Mesenteric fat pad (tissue), 1 donor: Measurements from ENCODE around the gene TENT4A. TPM values are rescaled to one million over a fixed set of nuclear protein-coding genes. Genes with fewer than 3 reads are reported as not detected.

ENCODE experiments used
- DNase-seq: peaks from one replicate; pipeline ENCODE4 v3.0.0-alpha.2; 2020; ENCODE audit warnings: low spot score
- total RNA-seq: library from RNA; stranded (reverse); fragmentation: NEBNext Ultra II Directional; extraction: Animal tissue kit (Norgen Biotek cat#: 25700); gene quantifications from one replicate; pipeline ENCODE4 v1.2.1, GENCODE V29; 2021
- donor health status: DM: yes; HTN: yes; CAD: no.

TENT4A gene
- total RNA-seq, 1 donor from 2014 or later: 29.8 TPM

DNA sequence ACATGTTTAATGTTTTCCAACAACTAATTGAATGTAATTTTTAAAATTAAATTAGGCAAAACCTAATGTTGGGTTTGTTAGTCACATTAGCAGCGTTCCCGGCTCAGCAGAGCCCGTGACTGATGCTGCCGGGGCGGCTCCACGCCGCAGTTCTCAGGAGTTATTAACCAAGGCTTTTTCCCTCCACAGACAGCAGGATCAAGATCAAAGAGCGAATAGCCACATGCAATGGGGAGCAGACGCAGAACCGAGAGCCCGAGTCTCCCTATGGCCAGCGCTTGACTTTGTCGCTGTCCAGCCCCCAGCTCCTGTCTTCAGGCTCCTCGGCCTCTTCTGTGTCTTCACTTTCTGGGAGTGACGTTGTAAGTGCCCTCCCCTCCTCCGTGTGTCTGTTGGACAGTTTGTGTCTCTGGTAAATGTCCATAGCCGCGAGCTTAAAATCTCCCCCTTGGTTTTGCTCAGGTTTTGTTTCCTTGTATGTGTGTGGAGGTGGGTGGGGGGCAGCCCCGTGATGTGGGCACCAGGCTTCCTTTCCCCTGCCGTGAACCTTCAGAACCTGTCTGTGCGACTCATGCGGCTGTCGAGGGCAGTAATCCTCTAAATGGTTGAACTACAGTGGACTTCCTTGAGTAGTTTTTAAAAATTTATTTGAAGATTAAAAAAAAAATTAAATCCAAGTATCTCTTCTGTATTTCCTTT is 37.1 kb downstream of the TENT4A start:
- peak; percentile 47 for DNase-seq

- peak; percentile 81 for DNase-seq
These were observed 37.9 kb downstream of the TENT4A start for GRCh38 chr5:6750951-6751685.

DNA sequence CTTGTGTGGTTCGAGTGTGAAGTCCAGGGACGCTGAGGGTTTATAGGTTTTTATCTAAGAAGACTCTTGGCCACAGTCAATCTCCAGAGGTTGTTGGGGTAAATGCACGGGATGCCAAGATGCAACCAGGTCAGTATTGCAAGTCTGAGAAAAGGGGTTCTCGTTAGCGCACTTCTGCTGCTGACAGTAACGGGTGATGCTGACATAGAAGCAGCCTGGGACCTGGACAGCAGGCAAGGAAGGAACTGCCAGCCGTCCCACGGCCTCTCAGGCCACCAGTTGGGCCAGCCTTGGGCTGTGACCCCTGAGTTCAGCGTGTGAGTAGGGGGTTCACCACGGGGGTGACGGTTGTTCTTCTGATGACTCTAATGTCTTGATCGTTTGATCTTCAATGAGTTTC is 39.0 kb downstream of the TENT4A start:
- DNase-seq: peak; percentile 55

DNA sequence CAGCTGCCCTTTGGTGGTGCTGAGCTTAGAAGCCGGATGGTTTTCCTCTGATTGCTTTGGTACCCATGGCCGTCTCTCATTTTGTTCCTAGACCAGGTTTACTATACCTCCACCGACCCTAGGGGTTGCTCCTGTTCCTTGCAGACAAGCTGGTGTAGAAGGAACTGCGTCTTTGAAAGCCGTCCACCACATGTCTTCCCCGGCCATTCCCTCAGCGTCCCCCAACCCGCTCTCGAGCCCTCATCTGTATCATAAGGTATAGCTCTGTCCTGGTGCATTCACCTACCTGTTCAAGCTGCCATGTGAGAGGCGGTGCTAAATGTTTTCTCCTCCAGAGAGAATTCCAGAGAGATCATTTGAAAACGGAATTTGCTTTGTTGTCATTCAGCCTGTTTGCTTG is 39.5 kb downstream of the TENT4A start:
- peak; percentile 33 for DNase-seq

- peak; percentile 28 for DNase-seq
These were observed 40.6 kb downstream of the TENT4A start for GRCh38 chr5:6753851-6754250.

GRCh38 chr5:6754766-6755165 is 41.5 kb downstream of the TENT4A start:
- DNase-seq: peak; percentile 86

- peak; percentile 26 for DNase-seq
These were observed 42.3 kb downstream of the TENT4A start for GRCh38 chr5:6755519-6755918.

DNA sequence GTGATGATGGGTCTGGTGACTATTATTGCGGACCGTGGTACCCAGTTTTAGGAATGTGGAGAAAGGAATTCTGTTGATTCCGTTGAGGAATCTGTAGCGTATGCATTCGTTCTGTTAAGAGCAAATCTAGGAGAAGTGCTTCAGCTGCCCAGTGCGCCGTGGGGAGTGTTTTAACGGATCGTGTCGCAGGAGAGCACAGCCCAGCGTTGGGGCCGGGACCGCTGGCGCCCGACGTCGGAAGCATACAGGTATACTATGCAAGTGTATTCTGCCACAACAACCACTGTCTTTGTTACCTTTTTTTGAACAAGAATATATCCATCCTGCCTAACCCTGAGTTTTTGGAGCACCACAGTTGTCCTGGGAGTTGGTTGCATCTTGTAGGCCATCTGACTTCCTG is 42.7 kb downstream of the TENT4A start:
- DNase-seq: peak; percentile 41

DNA sequence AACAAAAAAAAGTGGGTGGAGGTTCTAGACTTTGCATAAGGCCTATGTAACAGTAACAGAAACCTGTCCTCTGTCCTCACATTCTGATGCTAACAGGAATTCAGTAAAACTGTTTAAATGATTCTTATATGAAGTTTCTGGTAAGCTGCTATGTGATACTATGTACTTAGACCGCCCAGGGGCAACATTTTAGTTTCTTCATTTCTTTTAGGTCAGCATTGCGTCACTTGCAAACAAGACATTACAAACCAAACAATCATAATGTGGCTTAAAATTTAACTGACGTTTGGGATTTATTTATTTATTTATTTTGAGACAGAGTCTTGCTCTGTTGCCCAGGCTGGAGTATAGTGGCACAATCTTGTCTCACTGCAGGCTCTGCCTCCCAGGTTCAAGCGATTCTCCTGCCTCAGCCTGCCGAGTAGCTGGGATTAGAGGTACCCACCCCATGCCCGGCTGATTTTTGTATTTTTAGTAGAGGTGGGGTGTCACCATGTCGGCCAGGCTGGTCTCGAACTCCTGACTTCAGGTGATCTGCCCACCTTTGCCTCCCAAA is 44.3 kb downstream of the TENT4A start:
- DNase-seq: no peak

DNA sequence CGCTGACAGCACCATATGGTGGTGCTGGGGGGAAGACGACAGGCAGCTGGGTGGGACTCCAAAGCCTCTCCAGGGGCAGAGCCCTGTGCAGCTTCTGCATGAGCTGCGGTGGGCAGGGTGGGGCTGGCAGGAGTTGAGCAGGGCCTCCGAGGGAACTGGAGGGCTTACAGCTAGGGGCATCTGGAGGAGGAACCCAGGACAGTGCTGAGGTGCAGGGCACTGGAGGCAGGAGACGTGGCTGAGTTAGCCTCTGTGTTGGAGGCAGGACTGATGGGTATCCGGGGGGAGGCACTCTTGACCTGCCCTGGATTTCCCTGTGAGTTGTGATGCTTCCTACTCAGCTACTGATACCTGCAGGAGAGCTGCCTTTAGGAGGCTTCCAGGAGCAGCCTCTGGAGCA is 45.0 kb downstream of the TENT4A start:
- DNase-seq: no peak

- no peak for DNase-seq
These were observed 45.5 kb downstream of the TENT4A start for GRCh38 chr5:6758706-6759105.

GRCh38 chr5:6759401-6759800 is 46.2 kb downstream of the TENT4A start:
- DNase-seq: no peak

DNA sequence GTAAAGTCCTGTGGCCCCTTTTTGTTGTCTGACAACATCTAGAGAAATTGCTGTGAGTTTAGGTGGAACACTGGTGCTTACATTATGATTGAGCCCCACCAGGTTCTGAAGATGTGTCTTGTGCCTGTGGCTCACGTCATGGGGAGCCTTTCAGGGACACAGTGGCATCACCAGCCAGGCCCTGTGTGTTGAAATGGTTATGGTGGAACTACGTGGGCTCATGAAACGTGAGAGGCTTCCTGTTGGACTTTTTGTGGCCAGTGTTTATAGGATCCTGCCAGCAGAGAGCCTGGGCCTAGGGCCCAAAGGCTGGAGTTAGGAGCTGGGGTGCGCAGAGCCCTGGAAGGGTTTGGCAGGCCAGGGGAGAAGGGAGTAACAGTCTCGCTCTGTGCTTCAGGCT is 46.8 kb downstream of the TENT4A start:
- no peak for DNase-seq

GRCh38 chr5:6760686-6761085 is 47.5 kb downstream of the TENT4A start:
- no peak for DNase-seq

DNA sequence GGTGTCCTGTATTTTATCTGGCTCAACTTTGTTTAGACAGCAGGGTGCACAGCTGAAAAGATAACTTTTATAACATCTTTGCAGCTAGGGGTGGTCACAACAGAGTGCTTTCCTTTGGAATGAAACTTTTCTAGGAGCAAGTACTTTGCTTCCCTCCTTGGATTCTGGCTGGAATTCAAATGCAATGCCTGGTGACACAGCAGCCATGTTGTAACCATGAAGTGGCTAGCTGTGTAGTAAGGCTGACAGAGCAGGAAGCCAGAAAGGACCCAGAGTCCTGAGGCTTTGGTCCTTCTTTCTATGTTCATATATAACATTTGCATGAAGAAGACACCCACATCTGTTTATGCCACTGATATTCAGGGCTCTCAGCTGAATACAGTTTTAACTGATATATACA is 48.1 kb downstream of the TENT4A start:
- no peak for DNase-seq

DNA sequence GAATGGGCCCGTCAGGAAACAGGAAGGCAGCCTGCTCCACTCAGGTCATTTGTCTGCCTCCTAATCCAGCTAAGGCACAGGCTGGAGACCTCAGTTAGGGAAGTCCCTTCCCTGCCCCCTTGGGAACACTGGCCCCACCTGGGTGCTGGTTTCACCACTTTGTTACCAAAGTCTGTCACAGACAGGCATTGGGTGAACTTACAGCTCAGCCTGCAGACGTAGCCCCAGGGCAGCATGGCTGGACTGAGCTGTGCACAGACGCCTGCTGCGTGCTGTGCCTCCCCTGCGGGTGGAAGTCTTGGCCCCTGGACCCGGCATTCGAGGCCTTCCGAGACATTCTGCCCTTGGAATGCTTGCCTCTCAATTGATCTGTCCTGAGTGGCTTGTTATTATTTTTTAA is 48.9 kb downstream of the TENT4A start:
- DNase-seq: peak; percentile 78

DNA sequence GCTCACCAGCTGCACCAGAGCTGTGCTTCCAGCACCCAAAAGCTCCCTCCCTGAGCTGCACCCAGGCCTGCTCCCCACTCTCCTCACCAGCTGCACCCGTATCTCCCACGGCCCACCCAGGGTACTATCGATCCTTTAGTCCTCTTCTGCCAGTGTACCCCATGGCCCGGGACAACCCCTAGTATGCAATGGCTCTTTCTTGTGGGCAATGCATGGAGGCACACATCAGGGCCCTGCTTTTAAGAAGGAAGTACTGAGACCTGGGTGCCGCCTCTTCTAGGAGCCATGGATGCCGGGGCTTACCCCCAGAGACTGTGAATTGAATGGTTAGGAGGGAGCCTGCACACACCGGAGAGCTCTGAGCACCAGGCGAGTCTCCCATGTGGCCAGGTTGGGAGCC is 49.5 kb downstream of the TENT4A start:
- DNase-seq: peak; percentile 68

DNA sequence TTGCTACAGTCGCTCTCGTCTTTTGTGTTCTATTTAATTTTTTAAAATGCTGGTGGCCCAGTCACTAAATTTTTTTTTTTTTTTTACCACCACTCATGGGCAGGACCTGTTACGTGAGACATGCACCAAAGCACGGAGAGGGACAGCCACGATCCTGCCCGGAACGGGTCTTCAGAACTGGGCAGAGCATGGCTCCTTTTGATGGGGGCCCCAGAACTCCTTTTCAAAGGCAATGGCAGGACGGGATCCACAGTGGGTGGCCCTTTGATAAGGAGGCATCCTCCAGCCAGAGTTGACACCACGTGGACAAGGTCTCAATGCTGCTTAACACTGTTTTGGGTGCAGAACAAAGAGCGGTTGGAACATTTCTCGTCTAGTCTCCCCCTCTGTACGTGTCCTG is 50.0 kb downstream of the TENT4A start:
- peak; percentile 33 for DNase-seq

DNA sequence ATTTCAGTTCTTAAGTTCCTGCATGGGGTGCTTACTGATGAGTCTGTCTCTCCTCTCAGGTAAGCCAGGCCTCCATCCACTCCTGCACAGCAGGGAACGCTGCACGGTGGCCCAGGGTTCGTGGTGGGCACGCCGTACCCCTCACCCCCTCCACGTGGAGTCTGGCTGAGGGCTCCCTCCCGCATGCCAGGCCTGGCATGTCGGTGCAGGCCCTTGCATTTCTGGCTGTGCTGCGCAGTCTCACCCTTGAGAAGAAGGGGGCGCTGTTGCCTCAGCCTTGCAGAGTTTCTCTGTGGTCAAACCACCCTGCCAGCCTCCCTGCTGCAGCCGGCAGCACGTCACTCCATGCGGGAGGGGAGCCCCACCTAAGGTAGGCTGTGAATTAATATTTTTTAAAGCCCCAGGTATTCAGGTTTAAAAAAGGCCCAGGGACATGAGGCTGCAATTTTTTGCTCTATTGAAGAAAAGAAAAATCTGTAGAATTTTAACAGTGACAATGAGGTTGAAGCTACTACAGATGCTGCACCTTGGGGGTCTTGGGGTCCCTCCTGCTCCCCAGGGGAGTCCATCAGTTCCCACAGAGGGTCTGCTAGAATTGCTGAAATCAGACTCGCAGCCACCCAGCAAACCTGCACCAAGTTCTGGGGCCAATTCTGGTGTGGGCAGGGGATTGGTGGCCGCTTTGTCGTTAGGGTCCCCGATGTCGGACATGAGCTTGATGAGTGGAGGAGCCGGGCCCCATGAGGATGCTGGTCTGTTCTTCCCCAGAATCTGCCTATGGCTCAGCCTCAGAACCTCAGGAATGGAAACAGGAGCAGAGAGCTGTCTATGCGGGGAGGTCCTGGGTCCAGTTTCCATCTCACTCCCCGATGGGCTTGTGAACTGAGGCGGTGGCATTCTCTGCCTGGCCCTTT is 52.6 kb downstream of the TENT4A start:
- peak; percentile 90 for DNase-seq

GRCh38 chr5:6766604-6767093 is 53.4 kb downstream of the TENT4A start:
- peak; percentile 92 for DNase-seq

- DNase-seq: peak; percentile 67
These were observed 54.3 kb downstream of the TENT4A start for GRCh38 chr5:6767481-6768063.
